Thyroid gland (tissue), 4 donors: ENCODE results near the gene HTR4.

Experiments
- POLR2A ChIP-seq, 2 donors: fragments of 450-650 bp; IDR thresholded peaks; one replicate each; pipeline ENCODE4 v1.6.1; 2017; ENCODE audit warnings: antibody characterized with exemption in 2 of 2, mild to moderate bottlenecking in 2 of 2, moderate library complexity in 1 of 2
- TF ChIP-seq, protein P1 (sequence below), 6 experiments: fragments of 200-600 bp in 3 of 6; fragments of 450-650 bp in 3 of 6; sonication (generic) in 3 of 6; IDR thresholded peaks; one replicate each; pipeline ENCODE4 v1.5.1; 2016 to 2019; ENCODE audit warnings: antibody characterized with exemption in 6 of 6, mild to moderate bottlenecking in 2 of 6, inconsistent platforms in 1 of 6, moderate library complexity in 1 of 6

DNA sequence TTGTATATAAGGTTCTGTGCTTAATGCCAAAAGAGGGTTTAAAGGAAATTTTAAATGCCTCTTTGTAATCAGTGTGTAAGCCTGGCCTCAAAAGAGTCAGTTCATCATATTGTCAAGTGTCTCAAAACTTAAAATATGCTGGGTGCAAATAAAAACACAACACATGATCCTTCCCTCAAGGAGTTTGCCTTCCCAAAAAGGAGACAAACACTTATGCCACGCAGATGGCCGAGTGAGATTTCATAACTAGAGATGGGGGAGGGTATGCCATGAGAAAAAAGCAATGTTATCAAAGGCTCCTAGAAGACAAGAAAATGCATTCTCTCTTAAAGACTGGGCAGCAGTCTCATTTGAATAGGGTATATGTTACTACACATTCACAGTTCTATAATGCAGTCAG lies 215.4 kb downstream of the HTR4 start:
- TF ChIP-seq, protein P1, sequence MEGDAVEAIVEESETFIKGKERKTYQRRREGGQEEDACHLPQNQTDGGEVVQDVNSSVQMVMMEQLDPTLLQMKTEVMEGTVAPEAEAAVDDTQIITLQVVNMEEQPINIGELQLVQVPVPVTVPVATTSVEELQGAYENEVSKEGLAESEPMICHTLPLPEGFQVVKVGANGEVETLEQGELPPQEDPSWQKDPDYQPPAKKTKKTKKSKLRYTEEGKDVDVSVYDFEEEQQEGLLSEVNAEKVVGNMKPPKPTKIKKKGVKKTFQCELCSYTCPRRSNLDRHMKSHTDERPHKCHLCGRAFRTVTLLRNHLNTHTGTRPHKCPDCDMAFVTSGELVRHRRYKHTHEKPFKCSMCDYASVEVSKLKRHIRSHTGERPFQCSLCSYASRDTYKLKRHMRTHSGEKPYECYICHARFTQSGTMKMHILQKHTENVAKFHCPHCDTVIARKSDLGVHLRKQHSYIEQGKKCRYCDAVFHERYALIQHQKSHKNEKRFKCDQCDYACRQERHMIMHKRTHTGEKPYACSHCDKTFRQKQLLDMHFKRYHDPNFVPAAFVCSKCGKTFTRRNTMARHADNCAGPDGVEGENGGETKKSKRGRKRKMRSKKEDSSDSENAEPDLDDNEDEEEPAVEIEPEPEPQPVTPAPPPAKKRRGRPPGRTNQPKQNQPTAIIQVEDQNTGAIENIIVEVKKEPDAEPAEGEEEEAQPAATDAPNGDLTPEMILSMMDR (IDR thresholded peaks at IDR 0.05), result no peak
- no peak for TF ChIP-seq POLR2A (IDR thresholded peaks at IDR 0.05)
